Measurements from ENCODE around the gene SIRT6. TPM values are rescaled to one million over a fixed set of nuclear protein-coding genes. Genes with fewer than 3 reads are reported as not detected.
A peak's percentile ranks its signal among the peaks of the same experiment; 100 is the strongest.

The SIRT6 gene
- total and polyA plus RNA-seq, 9 of the 15 experiments (the other 6 are each of a cell fraction or from before 2014, with no cell fraction given) = 1.4 to 41.1 (median 10.2) TPM

DNA sequence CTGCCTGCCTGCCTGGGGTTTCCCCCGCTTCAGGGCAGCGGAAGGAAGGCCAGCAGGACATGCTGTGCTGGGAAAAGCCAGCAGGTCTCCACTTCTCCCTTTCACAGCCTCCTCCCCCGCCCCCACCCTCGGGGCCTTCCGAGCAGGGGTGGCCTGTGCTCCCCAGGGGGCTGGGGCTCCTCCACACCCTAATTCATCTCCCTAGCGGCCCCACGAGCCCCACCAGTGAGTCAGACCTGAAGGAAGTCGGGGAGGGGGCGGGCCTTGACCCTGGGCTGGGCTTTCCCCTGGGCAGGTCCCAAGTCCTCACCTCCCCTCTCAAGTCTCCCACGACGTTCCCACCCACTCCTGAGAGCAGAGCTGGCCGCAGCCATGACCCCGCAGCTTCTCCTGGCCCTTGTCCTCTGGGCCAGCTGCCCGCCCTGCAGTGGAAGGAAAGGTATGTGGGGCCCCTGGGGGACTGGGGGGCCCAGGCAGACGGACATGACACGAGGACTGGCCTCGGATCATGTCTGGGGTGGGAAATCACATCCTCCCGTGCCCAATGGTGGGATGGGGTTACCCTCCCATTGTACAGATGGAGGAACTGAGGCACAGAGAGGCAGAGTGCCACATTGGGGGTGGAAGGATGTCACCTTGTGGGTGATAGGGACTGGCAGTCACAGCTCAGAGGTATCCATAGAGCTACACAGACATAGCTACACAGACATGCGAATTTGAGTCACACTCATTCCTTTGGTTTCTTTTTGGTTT is 47.0 kb upstream of the SIRT6 start, which contains the start of gene EBI3 (continued):
- TF ChIP-seq ZNF24 (IDR thresholded peaks at IDR 0.05) (0 out of 2 replicates have a peak, but pooled peaks have one; percentile 15), HLTF (IDR thresholded peaks at IDR 0.05) (no peak), ZNF212 (CRISPR knock-in tag; IDR thresholded peaks at IDR 0.05) (no peak), GTF2F1 (IDR thresholded peaks at IDR 0.05; ENCODE audit: low read depth, low read length) (no peak), MCM3 (IDR thresholded peaks at IDR 0.05) (no peak), ZNF232 (CRISPR knock-in tag; IDR thresholded peaks at IDR 0.05) (no peak), ZBTB7A (IDR thresholded peaks at IDR 0.05; ENCODE audit: borderline replicate concordance, control insufficient read depth, low read depth, low read length) (peak; percentile 75; the same call in 1 of the 2 replicates), SMARCA5 (IDR thresholded peaks at IDR 0.05) (0 out of 2 replicates have a peak, but pooled peaks have one; percentile 35), KDM1A (IDR thresholded peaks at IDR 0.05) (peak; percentile 67 to 81; a peak in 3 of 4 replicates), ADNP (tag; IDR thresholded peaks at IDR 0.05) (peak; percentile 74; the same call in 1 of the 2 replicates), ZNF668 (CRISPR knock-in tag; IDR thresholded peaks at IDR 0.05) (no peak), SNRNP70 (optimal IDR thresholded peaks at IDR 0.05; ENCODE audit: low read depth, low read length) (no peak), ZNF263 (CRISPR knock-in tag; IDR thresholded peaks at IDR 0.05; ENCODE audit: borderline replicate concordance) (peak; percentile 98), RBBP5 (IDR thresholded peaks at IDR 0.05; ENCODE audit: borderline replicate concordance, insufficient read depth, low read length, poor library complexity, severe bottlenecking) (no peak), ZBTB1 (CRISPR knock-in tag; IDR thresholded peaks at IDR 0.05; ENCODE audit: borderline replicate concordance, low read depth) (no peak), MEIS2 (IDR thresholded peaks at IDR 0.05; ENCODE audit: partially characterized antibody) (no peak), DMBX1 (CRISPR knock-in tag; IDR thresholded peaks at IDR 0.05; ENCODE audit: borderline replicate concordance) (no peak), ZNF384 (IDR thresholded peaks at IDR 0.05; ENCODE audit: low read depth, low read length) (no peak)
- TF ChIP-seq, protein P1, sequence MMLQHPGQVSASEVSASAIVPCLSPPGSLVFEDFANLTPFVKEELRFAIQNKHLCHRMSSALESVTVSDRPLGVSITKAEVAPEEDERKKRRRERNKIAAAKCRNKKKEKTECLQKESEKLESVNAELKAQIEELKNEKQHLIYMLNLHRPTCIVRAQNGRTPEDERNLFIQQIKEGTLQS (IDR thresholded peaks at IDR 0.05) = 0 out of 2 replicates have a peak, but pooled peaks have one; percentile 13
- TF ChIP-seq, protein P1 (CRISPR knock-in tag; conservative IDR thresholded peaks at IDR 0.05) = no peak
- TF ChIP-seq, protein P2, sequence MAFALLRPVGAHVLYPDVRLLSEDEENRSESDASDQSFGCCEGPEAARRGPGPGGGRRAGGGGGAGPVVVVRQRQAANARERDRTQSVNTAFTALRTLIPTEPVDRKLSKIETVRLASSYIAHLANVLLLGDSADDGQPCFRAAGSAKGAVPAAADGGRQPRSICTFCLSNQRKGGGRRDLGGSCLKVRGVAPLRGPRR (CRISPR knock-in tag; IDR thresholded peaks at IDR 0.05) = no peak
- TF ChIP-seq, protein P3, sequence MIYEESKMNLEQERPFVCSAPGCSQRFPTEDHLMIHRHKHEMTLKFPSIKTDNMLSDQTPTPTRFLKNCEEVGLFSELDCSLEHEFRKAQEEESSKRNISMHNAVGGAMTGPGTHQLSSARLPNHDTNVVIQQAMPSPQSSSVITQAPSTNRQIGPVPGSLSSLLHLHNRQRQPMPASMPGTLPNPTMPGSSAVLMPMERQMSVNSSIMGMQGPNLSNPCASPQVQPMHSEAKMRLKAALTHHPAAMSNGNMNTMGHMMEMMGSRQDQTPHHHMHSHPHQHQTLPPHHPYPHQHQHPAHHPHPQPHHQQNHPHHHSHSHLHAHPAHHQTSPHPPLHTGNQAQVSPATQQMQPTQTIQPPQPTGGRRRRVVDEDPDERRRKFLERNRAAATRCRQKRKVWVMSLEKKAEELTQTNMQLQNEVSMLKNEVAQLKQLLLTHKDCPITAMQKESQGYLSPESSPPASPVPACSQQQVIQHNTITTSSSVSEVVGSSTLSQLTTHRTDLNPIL (CRISPR knock-in tag; IDR thresholded peaks at IDR 0.05) = no peak
- TF ChIP-seq, protein P4, sequence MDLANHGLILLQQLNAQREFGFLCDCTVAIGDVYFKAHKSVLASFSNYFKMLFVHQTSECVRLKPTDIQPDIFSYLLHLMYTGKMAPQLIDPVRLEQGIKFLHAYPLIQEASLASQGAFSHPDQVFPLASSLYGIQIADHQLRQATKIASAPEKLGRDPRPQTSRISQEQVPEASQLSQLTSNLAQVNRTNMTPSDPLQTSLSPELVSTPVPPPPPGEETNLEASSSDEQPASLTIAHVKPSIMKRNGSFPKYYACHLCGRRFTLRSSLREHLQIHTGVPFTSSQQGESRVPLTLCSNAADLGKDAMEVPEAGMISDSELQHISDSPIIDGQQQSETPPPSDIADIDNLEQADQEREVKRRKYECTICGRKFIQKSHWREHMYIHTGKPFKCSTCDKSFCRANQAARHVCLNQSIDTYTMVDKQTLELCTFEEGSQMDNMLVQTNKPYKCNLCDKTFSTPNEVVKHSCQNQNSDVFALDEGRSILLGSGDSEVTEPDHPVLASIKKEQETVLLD (IDR thresholded peaks at IDR 0.05) = peak; percentile 18; the same call in 1 of the 2 replicates

All from K562 (cell line).